Neural crest cell (in vitro differentiated cells): ENCODE results near the gene EVC. TPM values are rescaled to one million over a fixed set of nuclear protein-coding genes. Genes with fewer than 3 reads are reported as not detected.
A peak's percentile ranks its signal among the peaks of the same experiment; 100 is the strongest.

ENCODE experiments used
- DNase-seq: peaks from one replicate; pipeline ENCODE4 v3.0.0; 2021; ENCODE audit warnings: low read depth, mixed read lengths, low spot score
- H3K27ac Mint-ChIP-seq: one replicate; pipeline ENCODE4 v1.8.0; 2021; ENCODE audit warnings: mild to moderate bottlenecking, mixed read lengths; ENCODE audit not compliant: unreplicated experiment
- H3K27me3 Mint-ChIP-seq: 2 replicates; pipeline ENCODE4 v1.8.0; 2021; ENCODE audit warnings: low read depth, mild to moderate bottlenecking, mixed read lengths
- H3K36me3 Mint-ChIP-seq: 2 replicates; pipeline ENCODE4 v1.8.0; 2021; ENCODE audit warnings: low read depth, mild to moderate bottlenecking, mixed read lengths
- H3K4me1 Mint-ChIP-seq: 2 replicates; pipeline ENCODE4 v1.8.0; 2021; ENCODE audit warnings: mixed read lengths
- H3K4me3 Mint-ChIP-seq: one replicate; pipeline ENCODE4 v1.8.0; 2021; ENCODE audit warnings: mild to moderate bottlenecking, mixed read lengths
- H3K9me3 Mint-ChIP-seq: 2 replicates; pipeline ENCODE4 v1.8.0; 2021; ENCODE audit warnings: mixed read lengths
- total RNA-seq: library from RNA; stranded (reverse); gene quantifications from 2 replicates; pipeline ENCODE4 v1.2.1, GENCODE V29; 2021
- TF ChIP-seq, protein P1 (sequence below): fragments of 200-600 bp; sonication (generic); conservative IDR thresholded peaks from 2 replicates; pipeline ENCODE4 v1.5.0; 2021; ENCODE audit warnings: antibody characterized with exemption, mild to moderate bottlenecking

Gene EVC
- total RNA-seq, 1 donor from 2014 or later: 24.4 TPM

- H3K27me3 Mint-ChIP-seq: no peaks in the 10 kb centered on the region
- H3K9me3 Mint-ChIP-seq: no peaks in the 10 kb centered on the region
- H3K4me3 Mint-ChIP-seq: no peak overlapping the region
- no peak overlapping the region for H3K27ac Mint-ChIP-seq
- TF ChIP-seq, protein P1, sequence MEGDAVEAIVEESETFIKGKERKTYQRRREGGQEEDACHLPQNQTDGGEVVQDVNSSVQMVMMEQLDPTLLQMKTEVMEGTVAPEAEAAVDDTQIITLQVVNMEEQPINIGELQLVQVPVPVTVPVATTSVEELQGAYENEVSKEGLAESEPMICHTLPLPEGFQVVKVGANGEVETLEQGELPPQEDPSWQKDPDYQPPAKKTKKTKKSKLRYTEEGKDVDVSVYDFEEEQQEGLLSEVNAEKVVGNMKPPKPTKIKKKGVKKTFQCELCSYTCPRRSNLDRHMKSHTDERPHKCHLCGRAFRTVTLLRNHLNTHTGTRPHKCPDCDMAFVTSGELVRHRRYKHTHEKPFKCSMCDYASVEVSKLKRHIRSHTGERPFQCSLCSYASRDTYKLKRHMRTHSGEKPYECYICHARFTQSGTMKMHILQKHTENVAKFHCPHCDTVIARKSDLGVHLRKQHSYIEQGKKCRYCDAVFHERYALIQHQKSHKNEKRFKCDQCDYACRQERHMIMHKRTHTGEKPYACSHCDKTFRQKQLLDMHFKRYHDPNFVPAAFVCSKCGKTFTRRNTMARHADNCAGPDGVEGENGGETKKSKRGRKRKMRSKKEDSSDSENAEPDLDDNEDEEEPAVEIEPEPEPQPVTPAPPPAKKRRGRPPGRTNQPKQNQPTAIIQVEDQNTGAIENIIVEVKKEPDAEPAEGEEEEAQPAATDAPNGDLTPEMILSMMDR: no peak
- H3K36me3 Mint-ChIP-seq: peaks cover 33% of the 10 kb centered on the region
- no peaks in the 10 kb centered on the region for H3K4me1 Mint-ChIP-seq
- no peak for DNase-seq
Measured at GRCh38 chr4:5804656-5805055, 93.7 kb downstream of the EVC start.

DNA sequence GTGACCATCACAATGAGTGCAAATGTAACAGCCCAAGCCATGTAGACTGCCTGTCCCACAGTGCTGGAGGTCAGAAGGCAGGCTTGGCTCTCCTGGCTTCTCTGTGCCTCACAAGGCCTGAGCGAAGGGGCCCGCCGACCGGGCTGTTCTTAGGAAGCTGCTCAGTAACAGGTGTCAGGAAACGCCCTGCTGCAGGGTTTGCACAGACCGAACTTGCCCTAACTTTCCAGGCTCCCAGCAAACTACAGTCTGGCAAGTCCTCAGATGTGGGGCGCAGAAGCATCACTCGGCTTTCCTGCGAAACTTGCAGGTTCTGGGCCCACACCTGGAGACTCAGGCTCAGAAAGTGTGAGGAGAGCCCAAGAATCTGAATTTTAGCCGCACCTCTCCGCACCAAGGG lies 94.3 kb downstream of the EVC start:
- TF ChIP-seq, protein P1: no peak
- Mint-ChIP-seq H3K36me3 (peaks cover 37% of the 10 kb centered on the region), H3K4me3 (no peak overlapping the region), H3K27me3 (no peaks in the 10 kb centered on the region), H3K27ac (peak overlapping the region; percentile 27), H3K4me1 (no peaks in the 10 kb centered on the region), H3K9me3 (no peaks in the 10 kb centered on the region)
- DNase-seq: no peak

GRCh38 chr4:5808081-5808741 lies 97.2 kb downstream of the EVC start:
- H3K9me3 Mint-ChIP-seq: no peaks in the 10 kb centered on the region
- H3K4me1 Mint-ChIP-seq: peaks cover 5% of the 10 kb centered on the region
- H3K36me3 Mint-ChIP-seq: peaks cover 36% of the 10 kb centered on the region
- DNase-seq: no peak
- TF ChIP-seq, protein P1: no peak
- no peaks in the 10 kb centered on the region for H3K27me3 Mint-ChIP-seq
- no peak overlapping the region for H3K27ac Mint-ChIP-seq
- H3K4me3 Mint-ChIP-seq: no peak overlapping the region

- peak overlapping the region; percentile 19 for H3K27ac Mint-ChIP-seq
- no peak for DNase-seq
- H3K9me3 Mint-ChIP-seq: no peaks in the 10 kb centered on the region
- H3K4me1 Mint-ChIP-seq: peaks cover 5% of the 10 kb centered on the region
- H3K36me3 Mint-ChIP-seq: peaks cover 34% of the 10 kb centered on the region
- no peaks in the 10 kb centered on the region for H3K27me3 Mint-ChIP-seq
- peak overlapping the region; percentile 47 for H3K4me3 Mint-ChIP-seq
- TF ChIP-seq, protein P1: no peak
Measured at GRCh38 chr4:5809216-5809776, 98.3 kb downstream of the EVC start.

DNA sequence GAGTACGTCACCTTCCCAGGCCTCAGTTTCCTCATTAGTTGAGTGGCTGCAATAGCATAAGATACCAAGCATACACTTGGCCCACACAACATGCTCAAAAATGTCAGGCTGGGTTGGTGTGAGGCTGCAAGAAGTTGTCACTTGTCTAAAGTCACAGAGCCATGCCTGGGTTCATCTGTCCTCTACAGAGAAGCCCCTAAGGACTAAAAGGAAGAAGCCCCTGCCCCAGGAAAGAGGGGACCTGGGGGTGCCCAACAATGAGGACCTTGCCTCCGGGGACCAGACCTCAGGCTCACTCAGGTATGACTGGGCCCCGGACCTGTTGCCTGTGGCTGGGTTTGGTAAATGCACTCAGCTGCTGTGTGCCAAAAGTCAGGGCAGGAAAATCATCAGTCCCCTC lies 99.2 kb downstream of the EVC start:
- peaks cover 7% of the 10 kb centered on the region for H3K4me1 Mint-ChIP-seq
- peaks cover 34% of the 10 kb centered on the region for H3K36me3 Mint-ChIP-seq
- H3K27me3 Mint-ChIP-seq: no peaks in the 10 kb centered on the region

More for the DNA sequence above, 99.2 kb downstream of the EVC start:
- Mint-ChIP-seq H3K27ac (no peak overlapping the region), H3K9me3 (no peaks in the 10 kb centered on the region), H3K4me3 (no peak overlapping the region)
- TF ChIP-seq, protein P1: no peak
- no peak for DNase-seq
